ENCODE results near the gene MATN4. TPM values are rescaled to one million over a fixed set of nuclear protein-coding genes. Genes with fewer than 3 reads are reported as not detected.

Gene MATN4
- total RNA-seq, 4 donors from 2014 or later: 0.25 to 1.5 (median 0.94) TPM; not detected in 1

DNA sequence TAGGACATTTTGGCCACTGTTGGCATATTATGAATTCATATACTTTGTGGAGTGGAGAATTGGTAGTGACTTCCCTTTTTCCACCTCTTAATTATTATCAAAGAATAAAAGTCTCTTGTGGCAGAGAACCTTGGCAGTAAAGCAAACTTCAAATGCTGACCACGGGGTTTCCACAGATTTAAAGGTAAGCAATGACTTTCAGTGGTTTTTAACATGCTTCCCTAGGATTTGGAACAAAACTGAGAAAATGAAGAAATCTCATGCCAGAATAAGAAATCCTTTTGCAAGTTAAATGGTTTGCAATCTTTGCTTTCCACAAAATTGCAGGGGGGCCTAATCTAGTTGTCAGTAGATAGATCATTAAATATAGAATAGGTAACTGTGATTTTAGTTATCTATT lies 42.1 kb upstream of the MATN4 start:
- no peak for DNase-seq (ENCODE audit: low spot score in 2 of 2)
- Histone ChIP-seq H3K36me3 (no peaks in the 10 kb centered on the region), H3K27ac (no peak overlapping the region), H3K4me1 (peaks cover 35% of the 10 kb centered on the region), H3K27me3 (no peaks in the 10 kb centered on the region), H3K9me3 (no peaks in the 10 kb centered on the region), H3K4me3 (no peak overlapping the region)
- TF ChIP-seq POLR2AphosphoS5 (IDR thresholded peaks at IDR 0.05): no peak
- 76% methylated on average over 1 of the region's 1 CpG for WGBS

DNA sequence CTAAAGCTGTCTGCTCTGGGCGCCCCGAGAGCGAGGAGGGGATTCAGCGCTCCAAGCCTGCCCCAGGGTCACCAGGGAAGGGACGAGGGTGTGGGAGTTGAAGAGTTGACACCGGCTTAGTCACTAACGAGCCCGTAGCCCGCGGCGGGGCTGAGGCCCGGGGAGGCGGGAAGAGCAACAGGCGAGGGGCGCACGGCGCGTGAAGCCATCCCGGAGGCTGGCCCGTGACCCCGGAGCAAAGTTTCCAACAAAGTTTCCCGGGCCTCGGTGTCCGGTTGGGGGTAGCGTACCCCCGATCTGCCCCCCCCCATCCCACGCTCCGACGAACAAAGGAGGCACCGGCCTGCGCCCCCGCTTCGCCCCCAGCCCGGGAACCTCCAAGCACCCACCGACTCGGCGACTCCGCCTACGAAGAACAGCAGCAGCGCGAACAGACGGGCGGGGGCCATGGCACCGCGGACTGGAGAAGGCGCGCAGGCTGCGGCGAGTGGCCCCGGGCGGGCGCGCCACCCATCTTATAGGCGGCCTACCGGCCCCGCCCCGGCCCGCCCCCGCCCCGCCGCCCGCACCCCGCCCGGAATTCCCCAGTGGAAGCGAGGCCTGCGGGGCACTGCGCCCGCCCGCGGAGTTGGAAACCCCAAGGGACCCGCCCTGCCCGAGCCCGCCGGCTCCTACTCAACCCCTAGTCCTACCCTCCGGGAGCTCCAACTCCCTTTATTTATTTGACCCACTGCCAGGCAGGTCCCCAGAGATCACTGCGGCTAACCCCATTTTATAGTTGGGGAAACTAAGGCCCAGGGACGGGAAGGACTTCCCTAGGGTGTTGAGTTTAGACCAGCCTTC lies 40.1 kb upstream of the MATN4 start, which contains the start of gene SDC4:
Gene SDC4, minus strand, starts transcription at position 489 of the 843 bp plus-strand sequence. Its CDS starts 40 bp downstream, at position 449.
- Histone ChIP-seq H3K36me3 (no peaks in the 10 kb centered on the region), H3K27ac (peak within 1 kb of the TSS; percentile 94), H3K9me3 (no peaks in the 10 kb centered on the region), H3K27me3 (no peaks in the 10 kb centered on the region), H3K4me1 (peaks cover 49% of the 10 kb centered on the region), H3K4me3 (peak within 1 kb of the TSS; percentile 75)
- DNase-seq (ENCODE audit: low spot score in 2 of 2): peak; percentile 83 to 84
- peak; percentile 88 to 90 (median 89) for TF ChIP-seq POLR2AphosphoS5 (IDR thresholded peaks at IDR 0.05)
- no peak for TF ChIP-seq EP300 (IDR thresholded peaks at IDR 0.05)
- TF ChIP-seq POLR2A (IDR thresholded peaks at IDR 0.05): peak; percentile 76 to 87
- TF ChIP-seq, protein P1, sequence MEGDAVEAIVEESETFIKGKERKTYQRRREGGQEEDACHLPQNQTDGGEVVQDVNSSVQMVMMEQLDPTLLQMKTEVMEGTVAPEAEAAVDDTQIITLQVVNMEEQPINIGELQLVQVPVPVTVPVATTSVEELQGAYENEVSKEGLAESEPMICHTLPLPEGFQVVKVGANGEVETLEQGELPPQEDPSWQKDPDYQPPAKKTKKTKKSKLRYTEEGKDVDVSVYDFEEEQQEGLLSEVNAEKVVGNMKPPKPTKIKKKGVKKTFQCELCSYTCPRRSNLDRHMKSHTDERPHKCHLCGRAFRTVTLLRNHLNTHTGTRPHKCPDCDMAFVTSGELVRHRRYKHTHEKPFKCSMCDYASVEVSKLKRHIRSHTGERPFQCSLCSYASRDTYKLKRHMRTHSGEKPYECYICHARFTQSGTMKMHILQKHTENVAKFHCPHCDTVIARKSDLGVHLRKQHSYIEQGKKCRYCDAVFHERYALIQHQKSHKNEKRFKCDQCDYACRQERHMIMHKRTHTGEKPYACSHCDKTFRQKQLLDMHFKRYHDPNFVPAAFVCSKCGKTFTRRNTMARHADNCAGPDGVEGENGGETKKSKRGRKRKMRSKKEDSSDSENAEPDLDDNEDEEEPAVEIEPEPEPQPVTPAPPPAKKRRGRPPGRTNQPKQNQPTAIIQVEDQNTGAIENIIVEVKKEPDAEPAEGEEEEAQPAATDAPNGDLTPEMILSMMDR (IDR thresholded peaks at IDR 0.05): no peak
- 2% methylated on average over 6 of the region's 77 CpGs for WGBS

DNA sequence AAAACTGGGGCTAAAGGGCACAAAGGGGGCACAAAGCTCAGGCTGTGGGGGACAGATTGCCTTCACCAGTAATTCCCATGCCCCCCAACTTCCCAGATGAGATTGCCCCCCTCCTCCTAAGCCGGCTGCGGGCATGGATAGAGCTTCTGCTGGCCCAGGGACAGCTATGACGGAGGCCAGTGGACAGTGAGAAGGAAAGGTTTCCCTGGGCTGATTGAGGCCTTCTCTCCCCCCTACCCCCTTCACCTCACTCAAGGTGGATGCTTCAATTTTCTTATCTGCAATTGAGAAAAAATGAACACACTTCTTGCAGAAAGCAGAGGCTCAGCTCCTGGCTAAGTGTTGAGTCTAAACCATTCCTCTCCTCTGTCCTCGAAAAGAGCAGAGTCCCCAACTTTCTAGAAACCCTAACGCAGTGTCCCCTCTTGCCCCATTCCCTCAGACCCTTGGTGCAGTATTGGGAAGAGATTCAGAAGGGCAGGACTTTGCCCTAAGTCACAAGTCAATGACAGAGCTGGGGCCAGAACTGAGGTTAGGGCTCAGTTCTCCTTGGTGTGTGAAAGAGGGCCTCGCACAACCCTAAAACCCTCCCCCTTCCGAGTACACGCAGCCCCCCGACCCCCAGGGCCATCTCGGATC lies 39.3 kb upstream of the MATN4 start:
- no peaks in the 10 kb centered on the region for H3K27me3 ChIP-seq
- peaks cover 57% of the 10 kb centered on the region for H3K4me1 ChIP-seq
- WGBS: 19% methylated on average over 6 of the region's 10 CpGs
- no peak for TF ChIP-seq POLR2AphosphoS5 (IDR thresholded peaks at IDR 0.05)
- no peak for TF ChIP-seq POLR2A (IDR thresholded peaks at IDR 0.05)
- no peak for TF ChIP-seq EP300 (IDR thresholded peaks at IDR 0.05)
- TF ChIP-seq, protein P1 (IDR thresholded peaks at IDR 0.05): no peak
- DNase-seq (ENCODE audit: low spot score in 2 of 2): no peak
- peak overlapping the region; percentile 75 for H3K4me3 ChIP-seq
- H3K9me3 ChIP-seq: no peaks in the 10 kb centered on the region
- H3K36me3 ChIP-seq: no peaks in the 10 kb centered on the region
- H3K27ac ChIP-seq: peak overlapping the region; percentile 94

DNA sequence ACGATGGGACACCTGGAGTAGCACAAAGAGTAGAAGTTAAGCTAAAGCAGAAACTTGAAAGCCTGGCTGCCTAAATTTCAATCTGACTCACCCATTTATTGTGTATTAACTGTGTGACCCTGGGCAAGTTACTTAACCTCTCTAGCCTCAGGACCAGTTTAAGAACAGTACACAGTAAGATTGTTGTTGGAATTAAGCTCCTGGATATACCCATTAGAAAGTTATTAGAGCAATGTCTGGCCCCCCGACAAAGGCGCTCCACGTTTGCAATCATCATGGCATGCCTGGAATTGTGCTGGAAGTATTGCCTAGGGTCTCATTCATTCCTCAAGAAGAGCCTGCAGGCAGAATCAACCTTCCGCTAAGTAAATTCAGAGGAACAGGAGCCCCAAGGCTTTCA lies 38.8 kb upstream of the MATN4 start:
- Histone ChIP-seq H3K27ac (peak overlapping the region; percentile 94), H3K9me3 (no peaks in the 10 kb centered on the region), H3K36me3 (no peaks in the 10 kb centered on the region), H3K27me3 (no peaks in the 10 kb centered on the region), H3K4me1 (peaks cover 62% of the 10 kb centered on the region), H3K4me3 (peak overlapping the region; percentile 75)
- 42% methylated on average over 5 of the region's 5 CpGs for whole genome bisulfite sequencing
- TF ChIP-seq POLR2AphosphoS5 (IDR thresholded peaks at IDR 0.05) (no peak), POLR2A (IDR thresholded peaks at IDR 0.05) (no peak), EP300 (IDR thresholded peaks at IDR 0.05) (no peak)
- TF ChIP-seq, protein P1 (IDR thresholded peaks at IDR 0.05): no peak
- DNase-seq (ENCODE audit: low spot score in 2 of 2): no peak

DNA sequence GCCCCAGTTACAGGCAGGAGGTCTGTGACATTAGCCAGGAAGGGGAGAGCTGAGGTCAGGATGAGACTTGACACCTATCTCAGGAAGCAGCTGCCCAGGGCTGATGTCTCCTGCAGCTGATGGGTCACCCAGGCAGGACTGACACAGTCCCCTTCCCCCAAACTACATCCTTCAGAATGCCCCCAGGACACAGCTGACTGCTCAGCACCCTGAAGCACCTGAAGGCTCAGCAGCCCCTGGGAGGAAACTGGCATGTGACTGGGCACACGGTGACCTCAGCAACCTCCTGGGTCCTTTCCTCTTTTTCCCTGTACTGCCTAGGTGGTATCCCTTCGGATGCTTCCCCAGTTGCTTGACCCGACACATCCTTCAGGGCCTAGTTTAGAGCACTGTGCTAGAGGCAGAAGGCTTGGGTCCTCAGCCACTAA lies 38.2 kb upstream of the MATN4 start:
- DNase-seq (ENCODE audit: low spot score in 2 of 2): no peak
- Histone ChIP-seq H3K9me3 (no peaks in the 10 kb centered on the region), H3K27ac (peak overlapping the region; percentile 94), H3K4me1 (peaks cover 68% of the 10 kb centered on the region), H3K27me3 (no peaks in the 10 kb centered on the region), H3K4me3 (peak overlapping the region; percentile 75), H3K36me3 (no peaks in the 10 kb centered on the region)
- TF ChIP-seq, protein P1 (IDR thresholded peaks at IDR 0.05): no peak
- no peak for TF ChIP-seq EP300 (IDR thresholded peaks at IDR 0.05)
- no peak for TF ChIP-seq POLR2AphosphoS5 (IDR thresholded peaks at IDR 0.05)
- WGBS: 32% methylated on average over 3 of the region's 3 CpGs
